Suprapubic skin (tissue), 4 donors: ENCODE measurements around the gene GPX8.

Experiments
- CTCF ChIP-seq, 2 donors: fragments of 200-600 bp in 1 of 2; fragments of 450-650 bp in 1 of 2; sonication (generic) in 1 of 2; IDR thresholded peaks; one replicate each; pipeline ENCODE4 v1.5.1; 2016 to 2019; ENCODE audit warnings: antibody characterized with exemption in 2 of 2, mild to moderate bottlenecking in 1 of 2, moderate library complexity in 1 of 2
- EP300 ChIP-seq: sonication (generic); formaldehyde crosslinking; IDR thresholded peaks from one replicate; pipeline ENCODE4 v1.6.1; 2017; ENCODE audit warnings: antibody characterized with exemption
- POLR2A ChIP-seq, 2 donors: fragments of 450-650 bp; IDR thresholded peaks; one replicate each; pipeline ENCODE4 v1.6.1; 2017; ENCODE audit warnings: antibody characterized with exemption in 2 of 2, mild to moderate bottlenecking in 2 of 2, moderate library complexity in 2 of 2
- POLR2AphosphoS5 ChIP-seq, 3 donors: sonication (generic); formaldehyde crosslinking; IDR thresholded peaks; one replicate each; pipeline ENCODE4 v1.6.1; 2017; ENCODE audit warnings: antibody characterized with exemption in 3 of 3

- TF ChIP-seq POLR2AphosphoS5 (IDR thresholded peaks at IDR 0.05) (no peak), CTCF (IDR thresholded peaks at IDR 0.05) (no peak), POLR2A (IDR thresholded peaks at IDR 0.05) (no peak), EP300 (no peak)
Measured at GRCh38 chr5:55151923-55152842, 7.8 kb upstream of the GPX8 start.
